Measurements from ENCODE around the gene TGIF1.

DNA sequence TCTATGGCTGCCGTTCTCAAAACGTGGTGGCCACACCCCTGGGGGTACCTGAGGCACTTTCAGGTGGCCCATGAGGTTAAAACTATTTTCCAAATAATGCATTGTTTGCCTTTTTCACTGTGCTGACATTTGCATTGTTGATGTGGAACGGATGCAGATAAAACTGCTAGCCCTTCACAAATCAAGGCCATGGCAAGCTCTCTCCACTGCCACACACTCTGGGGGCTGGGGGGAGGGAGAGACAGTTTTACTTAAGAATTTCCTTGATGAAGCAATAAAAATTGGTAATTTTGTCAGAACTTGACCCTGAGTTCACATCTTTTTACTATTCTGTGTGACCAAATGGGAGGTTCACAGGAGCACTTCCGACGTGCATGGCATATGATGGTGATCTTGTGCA, 22.0 kb upstream of the TGIF1 start:
- TF ChIP-seq, protein P1, sequence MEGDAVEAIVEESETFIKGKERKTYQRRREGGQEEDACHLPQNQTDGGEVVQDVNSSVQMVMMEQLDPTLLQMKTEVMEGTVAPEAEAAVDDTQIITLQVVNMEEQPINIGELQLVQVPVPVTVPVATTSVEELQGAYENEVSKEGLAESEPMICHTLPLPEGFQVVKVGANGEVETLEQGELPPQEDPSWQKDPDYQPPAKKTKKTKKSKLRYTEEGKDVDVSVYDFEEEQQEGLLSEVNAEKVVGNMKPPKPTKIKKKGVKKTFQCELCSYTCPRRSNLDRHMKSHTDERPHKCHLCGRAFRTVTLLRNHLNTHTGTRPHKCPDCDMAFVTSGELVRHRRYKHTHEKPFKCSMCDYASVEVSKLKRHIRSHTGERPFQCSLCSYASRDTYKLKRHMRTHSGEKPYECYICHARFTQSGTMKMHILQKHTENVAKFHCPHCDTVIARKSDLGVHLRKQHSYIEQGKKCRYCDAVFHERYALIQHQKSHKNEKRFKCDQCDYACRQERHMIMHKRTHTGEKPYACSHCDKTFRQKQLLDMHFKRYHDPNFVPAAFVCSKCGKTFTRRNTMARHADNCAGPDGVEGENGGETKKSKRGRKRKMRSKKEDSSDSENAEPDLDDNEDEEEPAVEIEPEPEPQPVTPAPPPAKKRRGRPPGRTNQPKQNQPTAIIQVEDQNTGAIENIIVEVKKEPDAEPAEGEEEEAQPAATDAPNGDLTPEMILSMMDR (IDR thresholded peaks at IDR 0.05) = no peak
- no peak for TF ChIP-seq POLR2A (IDR thresholded peaks at IDR 0.05)

Data from body of pancreas (tissue), 4 donors.